Stimulated activated naive CD4-positive, alpha-beta T cell (primary cell): ENCODE results near the gene MARCHF9.
"Not testable (repeated sequence)": the region's sequence is repeated elsewhere in the genome, so short reads cannot be mapped to it uniquely, and the experiment has no call there.

Source experiments
- DNase-seq, 6 experiments: peaks; one replicate each; lab custom pipeline; 2025; lab: John Stamatoyannopoulos, UW

MARCHF9 gene

GRCh38 chr12:57754411-57755193 lies at the start of gene MARCHF9:
MARCHF9 (plus strand) TSS chr12:57755103; CDS start chr12:57755529, 426 bp downstream.
- peak; percentile 75 to 88 (median 80) for DNase-seq

GRCh38 chr12:57707250-57707649 lies 47.7 kb upstream of the MARCHF9 start:
- DNase-seq: no peak

- DNase-seq: no peak
These were observed 46.6 kb upstream of the MARCHF9 start for GRCh38 chr12:57708296-57708695.

- DNase-seq: no peak
These were observed 42.2 kb upstream of the MARCHF9 start for GRCh38 chr12:57712701-57713100.

GRCh38 chr12:57713209-57713608 lies 41.7 kb upstream of the MARCHF9 start:
- no peak for DNase-seq

- not testable (repeated sequence) for DNase-seq
These were observed 39.7 kb upstream of the MARCHF9 start for GRCh38 chr12:57715036-57715748.

GRCh38 chr12:57715786-57716185 lies 39.1 kb upstream of the MARCHF9 start:
- DNase-seq: no peak

- no peak for DNase-seq
These were observed 38.6 kb upstream of the MARCHF9 start for GRCh38 chr12:57716305-57716704.

- no peak for DNase-seq
These were observed 37.8 kb upstream of the MARCHF9 start for GRCh38 chr12:57717131-57717530.

- DNase-seq: no peak
These were observed 36.9 kb upstream of the MARCHF9 start for GRCh38 chr12:57717846-57718640.

- no peak for DNase-seq
These were observed 36.0 kb upstream of the MARCHF9 start for GRCh38 chr12:57718641-57719528.

GRCh38 chr12:57719777-57720605 lies 34.9 kb upstream of the MARCHF9 start:
- DNase-seq: no peak

GRCh38 chr12:57720606-57721595 lies 34.0 kb upstream of the MARCHF9 start:
- no peak for DNase-seq

- not testable (repeated sequence) for DNase-seq
These were observed 32.9 kb upstream of the MARCHF9 start for GRCh38 chr12:57721846-57722608.

GRCh38 chr12:57722716-57723629 lies 31.9 kb upstream of the MARCHF9 start:
- no peak for DNase-seq

GRCh38 chr12:57723630-57723962 lies 31.3 kb upstream of the MARCHF9 start:
- no peak for DNase-seq
